ENCODE data around the gene ATXN2L.
A peak's percentile ranks its signal among the peaks of the same experiment; 100 is the strongest.
"Not testable (repeated sequence)": the region's sequence is repeated elsewhere in the genome, so short reads cannot be mapped to it uniquely, and the experiment has no call there.

The ATXN2L gene

DNA sequence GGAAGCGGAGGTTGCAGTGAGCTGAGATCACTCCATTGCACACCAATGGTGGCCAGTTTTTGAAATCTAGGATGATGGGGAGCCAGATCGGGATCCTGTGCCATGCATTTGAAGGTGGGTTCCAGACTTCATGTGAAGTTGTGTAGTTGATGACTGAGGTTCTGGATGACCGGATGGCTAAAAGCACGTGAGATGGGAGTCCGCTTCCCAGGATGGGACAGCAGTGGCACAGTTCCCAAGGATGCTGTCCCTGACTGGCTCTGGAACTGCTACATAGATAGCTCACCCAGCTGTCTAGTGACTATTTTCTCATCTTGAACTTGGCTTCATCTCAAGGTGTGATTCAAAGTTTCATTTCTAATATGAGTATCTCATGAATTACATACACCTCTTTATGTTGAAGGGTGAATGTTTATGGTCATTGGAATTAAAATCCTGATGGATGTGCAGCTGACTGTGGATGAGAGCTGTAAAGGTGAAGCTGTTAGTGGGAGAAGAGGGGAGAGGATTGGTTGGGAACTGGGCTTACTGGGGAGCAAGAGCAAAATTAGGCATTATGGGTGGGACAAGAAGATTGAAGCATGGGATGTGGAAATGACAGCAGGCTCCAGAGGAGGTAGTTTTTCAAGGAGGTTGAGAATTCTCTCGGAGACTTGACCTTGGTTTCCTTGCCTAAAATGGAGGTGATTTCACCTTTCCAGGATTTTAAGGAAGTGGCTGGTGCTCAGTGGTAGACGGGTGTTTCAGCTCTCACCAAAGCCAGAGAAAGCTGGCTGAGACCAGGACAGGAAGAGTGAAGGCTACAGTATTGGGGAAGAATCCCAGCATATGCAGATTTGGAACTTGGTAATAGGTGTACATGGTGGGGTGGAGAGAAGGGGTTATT lies 15.1 kb downstream of the ATXN2L start:
- no peak for DNase-seq

DNA sequence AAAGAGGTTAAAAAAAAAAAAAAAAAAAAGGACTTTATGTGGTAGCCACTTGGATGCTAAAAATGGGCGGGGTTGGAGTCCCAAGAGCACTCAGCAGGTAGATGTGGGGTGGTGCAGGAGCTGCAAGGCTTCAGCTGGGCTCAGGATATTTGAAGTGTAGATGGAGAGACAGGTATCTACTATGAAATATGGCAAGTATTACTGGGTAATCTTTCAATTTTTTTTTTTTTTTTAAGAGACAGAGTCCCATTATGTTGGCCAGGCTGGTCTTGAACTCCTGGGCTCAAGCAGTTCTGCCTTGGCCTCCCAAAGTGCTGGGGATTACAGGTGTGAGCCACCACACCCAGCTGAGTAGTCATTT lies 15.7 kb downstream of the ATXN2L start:
- no peak for DNase-seq

DNA sequence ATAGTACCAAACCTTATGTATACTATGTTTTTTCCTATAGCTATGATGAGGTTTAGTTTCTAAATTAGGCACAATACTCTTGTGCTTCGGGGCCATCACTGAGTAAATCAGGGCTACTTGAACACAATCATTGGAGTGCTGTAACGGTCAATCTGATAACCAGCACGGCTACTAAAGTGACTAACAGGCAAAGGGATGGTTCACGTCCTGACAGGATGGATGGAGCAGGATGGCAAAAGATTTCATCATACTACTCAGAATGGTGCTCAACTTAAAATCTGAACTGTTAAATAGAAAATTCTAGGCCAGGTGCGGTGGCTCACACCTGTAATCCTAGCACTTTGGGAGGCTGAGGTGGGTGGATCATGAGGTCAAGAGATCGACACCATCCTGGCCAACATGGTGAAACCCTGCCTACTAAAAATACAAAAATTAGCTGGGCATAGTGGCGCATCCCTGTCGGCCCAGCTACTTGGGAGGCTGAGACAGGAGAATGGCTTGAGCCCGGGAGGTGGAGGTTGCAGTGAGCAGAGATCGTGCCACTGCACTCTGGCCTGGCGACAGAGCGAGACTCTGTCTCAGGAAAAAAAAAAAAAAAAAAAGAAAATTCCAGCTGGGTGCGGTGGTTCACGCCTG lies 16.3 kb downstream of the ATXN2L start:
- DNase-seq, result no peak

DNA sequence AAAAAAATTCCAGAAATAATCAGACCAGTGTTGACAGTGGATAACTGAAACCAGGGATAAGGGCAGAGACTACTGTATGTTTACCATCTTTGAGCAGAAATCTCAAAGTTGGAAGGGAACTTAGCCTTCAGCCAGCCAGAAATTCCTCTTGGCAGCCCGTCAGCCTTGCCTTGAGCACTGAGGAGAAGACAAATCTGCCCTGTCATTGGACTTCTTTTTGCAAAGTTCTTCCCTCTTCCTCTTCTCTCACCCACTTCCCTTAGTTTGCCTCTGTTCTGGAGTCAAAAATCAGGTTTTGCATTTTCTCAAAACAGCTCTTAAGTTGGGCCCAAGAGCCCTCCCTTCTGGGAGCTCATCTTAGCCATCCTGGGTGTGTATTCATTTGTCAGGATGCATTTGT lies 17.1 kb downstream of the ATXN2L start:
- DNase-seq, result no peak

DNA sequence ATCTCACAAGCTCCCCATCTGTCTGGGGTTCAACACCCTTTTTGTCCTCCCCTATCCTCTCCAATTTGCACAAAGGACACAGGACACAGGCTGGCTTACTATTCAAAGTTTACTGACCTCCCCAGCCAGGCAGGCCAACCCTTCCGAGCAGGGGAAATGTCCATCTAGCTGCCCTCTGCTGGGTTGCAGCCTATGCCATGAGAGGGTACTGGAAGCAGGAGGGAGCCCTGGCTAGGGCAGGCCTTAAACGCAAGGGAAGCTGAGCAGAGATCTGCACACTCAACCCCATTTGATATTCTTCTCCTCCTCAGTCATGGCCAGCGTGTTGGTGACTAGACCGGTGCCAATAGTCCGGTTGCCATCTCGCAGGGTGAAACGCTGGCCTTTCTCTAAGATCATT lies 19.9 kb downstream of the ATXN2L start:
- DNase-seq, result no peak

DNA sequence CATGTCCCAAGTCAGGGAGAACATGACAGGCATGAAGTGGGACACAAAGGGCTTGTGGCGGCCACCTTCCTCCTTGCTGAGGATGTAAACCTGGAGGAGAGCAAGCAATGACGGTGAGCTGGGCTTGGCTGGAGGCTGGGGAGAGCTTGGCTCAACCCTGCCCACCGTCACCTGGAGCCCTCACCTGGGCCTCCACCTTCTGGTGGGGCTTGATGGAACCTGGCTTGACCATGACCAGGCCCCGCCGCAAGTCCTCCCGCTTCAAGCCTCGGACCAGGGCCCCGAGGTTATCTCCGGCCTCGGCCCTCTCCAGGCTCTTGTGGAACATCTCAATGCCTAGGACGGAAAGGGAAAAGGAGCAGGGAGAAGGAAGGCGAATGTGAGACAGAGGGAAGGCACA lies 21.0 kb downstream of the ATXN2L start:
- DNase-seq, result no peak

DNA sequence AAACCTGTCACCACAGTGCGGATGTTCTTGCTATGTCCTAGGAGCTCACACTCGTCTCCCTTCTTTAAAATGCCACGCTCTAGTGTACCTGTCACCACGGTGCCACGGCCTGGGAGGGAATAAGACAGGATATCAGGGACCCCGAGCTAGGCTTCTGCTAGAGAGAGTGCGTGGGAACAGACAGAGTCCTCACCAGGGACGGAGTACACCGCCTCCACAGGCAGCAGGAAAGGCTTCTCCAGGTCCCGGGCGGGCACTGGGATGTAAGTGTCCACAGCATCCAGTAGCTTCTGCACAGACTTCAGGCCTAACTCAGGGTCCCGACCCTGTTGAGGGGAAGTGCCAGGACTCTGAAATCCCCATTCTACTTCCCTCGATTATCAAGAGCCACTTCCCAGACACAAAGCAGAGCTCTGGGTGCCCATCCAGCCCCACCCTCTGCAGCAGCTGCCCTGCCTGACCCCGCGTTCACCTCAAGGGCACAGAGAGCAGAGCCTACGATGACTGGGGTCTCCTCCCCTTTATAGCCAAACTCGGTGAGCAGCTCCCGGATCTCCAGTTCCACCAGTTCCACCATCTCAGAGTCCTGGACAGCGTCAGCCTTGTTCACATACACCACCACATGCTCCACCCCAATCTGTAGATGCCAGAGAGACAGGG lies 21.6 kb downstream of the ATXN2L start:
- DNase-seq, result no peak

DNA sequence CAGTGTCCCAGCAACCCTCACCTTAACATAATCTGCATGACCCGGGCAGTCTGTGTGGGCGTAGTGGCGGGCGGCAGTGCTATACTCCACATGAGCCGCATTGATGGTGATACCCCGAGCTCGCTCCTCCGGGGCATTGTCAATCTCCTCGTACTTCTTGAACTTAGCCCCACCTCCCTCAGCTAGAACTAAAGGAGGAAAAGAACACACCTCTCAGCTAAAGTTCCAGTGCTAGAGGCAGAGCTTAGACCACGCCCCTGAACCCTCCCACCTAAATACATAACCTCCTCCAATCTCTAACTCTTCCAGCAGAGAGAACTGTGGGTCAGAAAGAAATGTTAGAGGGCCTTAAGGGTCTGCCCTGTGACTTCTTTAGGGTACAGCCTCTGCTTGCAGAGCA lies 22.5 kb downstream of the ATXN2L start:
- no peak for DNase-seq

DNA sequence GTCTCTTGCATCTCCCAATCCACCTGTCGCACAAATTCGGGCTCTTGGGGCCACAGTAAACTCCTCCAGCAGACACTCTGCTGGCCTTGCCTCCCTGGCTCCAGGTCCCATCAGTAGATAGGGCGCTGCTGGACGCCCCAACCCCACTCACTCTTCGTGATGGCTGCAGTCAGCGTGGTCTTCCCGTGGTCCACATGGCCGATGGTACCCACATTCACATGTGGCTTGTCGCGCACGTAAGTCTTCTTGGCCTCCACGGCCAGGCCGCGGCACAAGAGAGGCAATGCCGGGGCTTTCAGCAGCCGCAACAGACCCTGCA lies 22.9 kb downstream of the ATXN2L start:
- no peak for DNase-seq

DNA sequence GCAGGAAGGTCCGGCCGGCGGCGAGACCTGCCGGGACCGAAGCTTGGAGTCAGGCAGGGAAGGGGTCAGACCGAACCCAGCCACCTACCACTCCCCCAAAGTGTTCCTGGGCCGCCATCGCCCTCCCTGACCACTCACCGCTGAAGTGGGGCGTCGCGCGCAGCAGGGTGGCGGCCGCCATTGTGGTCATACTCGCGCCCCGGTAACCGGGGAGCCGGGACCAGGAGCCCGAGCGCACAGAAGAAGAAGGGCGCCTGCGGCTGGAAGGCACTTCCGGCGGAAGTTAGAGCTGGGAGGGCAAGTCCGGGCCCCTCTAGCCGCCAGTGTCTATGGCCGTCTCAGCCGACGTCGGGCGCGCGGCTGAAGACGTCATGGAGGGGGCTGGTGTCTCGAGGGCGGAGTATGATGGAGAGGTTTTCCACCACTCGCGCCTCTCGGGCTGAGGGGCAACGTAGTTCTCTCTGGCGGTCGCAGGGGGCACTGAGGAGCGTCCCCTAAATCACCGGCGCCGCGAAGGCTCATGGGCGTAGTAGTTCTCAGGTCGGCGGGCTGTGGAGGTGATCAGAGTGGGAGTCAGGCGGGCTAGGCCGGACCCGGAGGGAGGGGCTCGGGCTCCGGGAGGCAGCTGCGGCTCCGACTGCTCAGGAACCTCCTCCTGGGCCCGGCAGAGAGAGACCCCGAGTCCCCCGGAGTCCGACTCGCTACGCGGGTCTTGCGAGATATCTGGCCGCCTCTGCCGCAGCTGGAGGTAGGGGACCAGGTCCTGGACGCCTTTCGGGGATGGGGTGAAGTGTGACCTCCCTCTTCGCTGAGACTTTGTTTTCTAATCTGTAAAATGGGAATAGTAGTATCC lies 23.5 kb downstream of the ATXN2L start, which contains the start of gene TUFM:
TSS of gene TUFM (minus strand) at position 269 of the 853 bp plus-strand sequence. CDS start at position 190, 79 bp downstream.
- peak; percentile 96 for DNase-seq

DNA sequence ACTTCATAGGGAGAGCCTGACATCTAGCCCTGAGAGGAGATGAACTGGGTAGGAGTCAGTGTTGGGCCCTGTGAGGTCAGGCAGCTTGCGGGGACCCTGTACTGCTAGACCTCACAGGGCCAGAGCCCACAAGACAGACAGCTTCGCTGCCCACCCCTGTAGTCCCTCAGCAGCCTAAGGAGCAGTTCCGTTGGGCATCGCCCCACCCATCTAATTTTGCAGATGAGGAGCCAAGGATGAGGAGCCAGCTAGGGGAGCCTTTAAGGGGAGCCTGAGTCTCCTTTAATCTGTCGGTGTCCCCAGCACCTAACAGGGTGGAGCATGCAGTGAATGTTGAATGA lies 24.1 kb downstream of the ATXN2L start:
- peak; percentile 34 for DNase-seq

DNA sequence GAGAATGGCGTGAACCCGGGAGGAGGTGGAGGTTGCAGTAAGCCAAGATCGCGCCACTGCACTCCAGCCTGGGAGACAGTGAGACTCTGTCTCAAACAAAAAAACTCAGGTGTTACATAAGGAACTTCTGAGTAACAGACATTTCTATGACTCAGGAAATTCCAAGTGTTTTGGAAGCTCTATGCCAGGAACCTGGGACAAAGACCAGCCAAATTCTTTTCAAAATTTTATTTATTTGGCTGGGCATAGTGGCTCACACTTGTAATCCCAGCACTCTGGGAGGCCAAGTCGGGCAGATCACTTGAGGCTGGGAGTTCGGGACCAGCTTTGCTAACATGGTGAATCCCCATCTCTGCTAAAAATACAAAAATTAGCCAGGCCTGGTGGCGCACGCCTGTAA lies 35.6 kb downstream of the ATXN2L start:
- DNase-seq, result no peak

DNA sequence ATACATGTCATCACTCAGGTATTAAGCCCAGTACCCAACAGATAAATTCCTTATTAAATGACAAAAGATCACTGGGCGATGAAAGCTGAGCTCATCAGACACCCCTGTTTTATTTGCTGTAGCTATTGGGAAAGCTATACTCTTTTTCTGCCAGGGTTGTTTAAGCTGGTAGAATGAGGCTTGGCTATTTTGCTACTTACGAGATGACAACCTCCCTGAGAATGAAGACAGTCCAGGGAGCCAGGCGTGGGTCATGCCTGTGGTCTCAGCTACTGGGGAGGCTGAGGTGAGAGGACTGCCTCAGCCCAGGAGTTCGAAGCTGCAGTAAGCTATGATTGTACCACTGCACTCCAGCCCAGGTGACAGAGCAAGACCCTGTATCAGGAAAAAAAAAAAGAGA lies 36.5 kb downstream of the ATXN2L start:
- no peak for DNase-seq

DNA sequence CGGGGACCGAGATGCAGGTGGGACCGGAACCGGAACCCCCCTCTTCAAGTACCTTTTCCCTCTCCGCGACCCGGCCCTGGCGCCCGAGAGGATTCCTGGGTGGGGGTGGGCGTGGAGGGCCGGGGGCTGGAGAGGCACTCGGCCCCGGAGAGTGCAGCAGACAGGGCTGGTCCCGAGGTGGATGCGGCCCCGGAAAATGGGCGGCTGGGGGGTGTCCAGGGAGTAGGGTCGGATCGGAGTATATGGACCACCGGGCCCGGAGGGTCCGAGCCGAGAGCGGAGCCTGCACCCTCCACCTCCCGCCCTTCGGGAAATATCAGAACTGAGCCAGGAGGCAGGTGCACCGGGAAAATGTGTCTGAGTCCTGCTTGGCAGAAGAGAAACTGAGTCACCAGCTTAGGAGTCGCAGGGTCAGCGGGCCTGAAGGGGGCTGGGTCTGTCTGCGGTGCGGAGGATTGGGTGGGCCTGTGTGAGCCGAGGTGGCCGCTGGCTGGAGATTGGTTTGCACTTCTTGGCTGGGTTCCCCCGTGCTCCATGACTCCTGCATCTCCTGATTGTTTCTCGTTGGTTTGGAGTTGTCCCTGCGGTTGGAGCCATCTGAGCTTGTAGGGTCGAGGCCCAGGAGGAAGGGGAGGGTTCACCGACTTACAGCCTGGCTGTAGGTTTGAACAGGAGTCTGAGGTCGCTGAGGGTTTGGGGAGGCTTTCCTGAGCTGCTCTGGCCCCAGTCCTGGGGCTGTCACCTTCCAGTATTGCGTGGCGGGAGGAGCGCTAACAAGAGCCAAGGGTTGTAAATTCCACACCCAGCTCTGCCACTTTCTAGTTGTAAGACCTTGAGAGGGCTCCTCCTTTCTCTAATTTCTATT lies 41.4 kb downstream of the ATXN2L start:
- DNase-seq, result no peak

DNA sequence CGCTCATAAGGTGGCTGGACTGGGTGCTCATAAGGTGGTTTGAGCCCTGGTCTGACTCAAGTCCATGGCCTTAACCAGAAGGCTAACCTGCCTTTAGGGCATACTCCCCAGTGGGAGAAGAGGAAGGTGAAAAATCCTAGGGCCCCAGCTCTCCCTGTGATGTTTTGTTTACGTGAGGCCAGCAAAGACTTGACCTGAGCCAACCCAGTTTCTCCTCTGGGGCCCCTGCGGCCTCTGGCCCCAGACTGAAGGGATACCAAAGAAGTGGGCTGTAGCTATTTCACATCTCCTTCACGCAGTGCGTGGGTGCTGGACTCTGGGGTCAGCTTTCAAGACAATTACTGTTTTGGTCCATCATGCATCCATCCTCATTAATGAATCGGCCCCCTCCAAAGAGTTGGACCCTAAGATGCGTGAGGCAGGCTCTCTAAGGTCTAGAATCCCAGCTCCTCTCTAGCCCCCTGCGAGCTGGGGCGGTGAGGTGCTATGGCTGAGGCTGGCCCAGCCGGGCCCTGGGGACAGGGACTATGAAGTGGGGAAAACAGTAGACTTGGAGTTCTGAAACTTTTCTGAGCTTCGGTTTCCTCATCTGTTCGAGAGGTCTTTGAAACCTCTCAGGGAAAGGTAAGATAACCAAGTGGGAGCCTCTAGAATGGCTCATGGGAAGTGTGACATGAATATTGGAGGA lies 42.3 kb downstream of the ATXN2L start:
- no peak for DNase-seq

DNA sequence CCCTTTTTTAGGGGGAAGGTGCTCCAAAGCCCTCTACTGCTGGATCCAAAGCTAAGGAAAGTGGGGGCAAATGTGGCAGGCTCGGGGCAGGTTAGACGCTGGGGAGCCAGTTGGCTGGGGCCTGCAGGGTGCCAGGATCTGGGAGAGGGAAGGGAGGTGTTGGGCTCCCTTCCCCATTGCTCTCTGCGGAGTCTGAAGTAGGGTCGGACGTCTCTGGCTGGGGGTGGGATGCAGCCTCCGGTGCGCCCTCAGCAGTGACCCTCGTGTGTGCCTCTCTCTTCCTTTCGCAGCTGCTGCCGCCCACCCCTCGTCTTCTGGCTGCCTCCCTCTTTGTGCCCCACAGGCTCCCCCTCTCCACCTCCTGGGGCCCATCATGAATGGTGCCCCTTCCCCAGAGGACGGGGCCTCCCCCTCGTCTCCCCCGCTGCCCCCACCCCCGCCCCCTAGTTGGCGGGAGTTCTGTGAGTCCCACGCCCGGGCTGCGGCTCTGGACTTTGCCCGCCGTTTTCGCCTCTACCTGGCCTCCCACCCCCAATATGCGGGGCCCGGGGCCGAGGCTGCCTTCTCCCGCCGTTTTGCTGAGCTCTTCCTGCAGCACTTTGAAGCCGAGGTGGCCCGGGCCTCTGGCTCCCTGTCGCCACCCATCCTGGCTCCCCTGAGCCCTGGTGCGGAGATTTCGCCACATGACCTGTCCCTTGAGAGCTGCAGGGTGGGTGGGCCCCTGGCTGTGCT lies 43.1 kb downstream of the ATXN2L start:
- DNase-seq, result no peak

DNA sequence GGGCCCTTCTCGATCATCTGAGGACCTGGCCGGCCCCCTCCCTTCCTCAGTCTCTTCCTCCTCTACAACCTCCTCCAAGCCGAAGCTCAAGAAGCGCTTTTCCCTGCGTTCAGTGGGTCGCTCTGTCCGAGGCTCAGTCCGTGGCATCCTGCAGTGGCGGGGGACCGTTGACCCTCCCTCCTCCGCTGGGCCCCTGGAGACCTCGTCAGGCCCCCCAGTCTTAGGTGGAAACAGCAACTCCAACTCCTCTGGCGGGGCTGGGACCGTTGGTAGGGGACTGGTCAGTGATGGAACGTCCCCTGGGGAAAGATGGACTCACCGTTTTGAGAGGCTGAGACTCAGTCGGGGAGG lies 43.6 kb downstream of the ATXN2L start:
- no peak for DNase-seq

DNA sequence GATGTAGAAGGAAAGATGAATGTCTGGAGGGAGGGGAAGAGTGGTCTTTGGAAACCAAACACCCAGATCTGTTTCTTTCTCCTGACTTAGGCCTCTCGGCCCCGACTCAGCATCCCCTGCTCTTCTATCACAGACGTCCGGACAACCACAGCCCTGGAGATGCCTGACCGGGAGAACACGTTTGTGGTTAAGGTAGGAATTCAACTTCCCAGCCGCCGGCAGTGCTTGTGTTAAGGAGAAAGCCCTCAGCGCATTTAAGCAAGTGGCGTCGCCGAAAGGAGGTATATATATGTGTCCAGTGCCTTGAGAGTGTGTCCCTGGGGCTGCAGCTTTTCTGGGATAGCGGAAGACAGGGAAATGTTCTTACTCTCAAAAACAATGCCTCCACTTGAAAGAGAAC lies 44.4 kb downstream of the ATXN2L start:
- DNase-seq, result no peak

DNA sequence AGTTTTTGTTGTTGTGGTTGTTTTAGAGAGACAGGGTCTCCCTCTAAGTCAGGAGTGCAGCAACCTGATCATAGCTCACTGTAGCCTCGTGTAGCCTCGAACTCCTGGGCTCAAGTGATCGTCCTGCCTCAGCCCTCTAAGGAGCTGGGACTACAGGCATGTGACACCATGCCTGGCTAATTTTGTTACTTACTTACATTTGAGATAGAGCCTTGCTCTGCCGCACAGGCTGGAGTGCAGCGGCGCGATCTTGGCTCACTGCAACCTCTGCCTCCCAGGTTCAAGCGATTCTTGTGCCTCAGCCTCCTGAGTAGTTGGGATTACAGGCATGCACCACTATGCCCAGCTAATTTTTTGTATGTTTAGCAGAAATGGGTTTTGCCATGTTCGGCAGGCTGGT lies 44.8 kb downstream of the ATXN2L start:
- DNase-seq, result not testable (repeated sequence)

DNA sequence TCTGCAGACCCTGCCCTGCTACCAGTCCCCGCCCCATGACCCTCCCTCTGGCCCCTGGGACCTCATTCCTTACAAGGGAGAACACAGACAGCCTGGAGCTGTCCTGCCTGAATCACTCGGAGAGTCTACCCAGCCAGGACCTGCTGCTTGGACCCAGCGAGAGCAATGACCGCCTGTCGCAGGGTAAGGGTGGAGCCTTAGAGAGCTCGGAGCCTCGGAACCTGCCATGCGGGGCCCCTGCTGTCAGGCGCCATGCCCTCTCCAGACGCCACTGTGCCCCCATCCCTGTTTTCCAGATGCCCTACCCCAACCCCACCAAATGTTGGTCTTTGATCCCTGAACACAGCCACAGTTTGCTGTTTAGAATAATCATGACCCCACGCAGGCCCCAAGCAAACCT lies 46.4 kb downstream of the ATXN2L start:
- DNase-seq, result no peak

DNA sequence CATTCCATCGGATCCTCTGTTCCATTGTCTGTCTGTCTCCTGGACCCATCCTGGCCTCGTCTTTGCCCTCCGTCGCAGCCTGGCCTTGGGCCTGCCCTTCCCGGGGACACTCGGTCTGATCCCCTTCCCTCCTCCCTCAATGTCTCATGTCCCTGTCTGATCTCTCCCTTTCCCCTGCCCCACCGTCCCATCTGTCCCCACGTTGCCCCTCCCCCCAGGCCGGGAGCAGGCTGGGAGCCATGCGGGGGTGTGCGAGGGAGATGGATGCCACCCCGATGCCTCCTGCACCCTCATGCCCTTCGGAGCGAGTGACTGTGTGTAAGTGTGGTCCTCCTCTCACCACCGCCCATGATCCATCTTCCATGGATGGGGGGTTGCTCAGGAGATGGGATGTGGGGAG lies 50.2 kb downstream of the ATXN2L start:
- DNase-seq, result no peak
